ENCODE data around the gene ZGPAT. TPM values are rescaled to one million over a fixed set of nuclear protein-coding genes. Genes with fewer than 3 reads are reported as not detected.

ZGPAT gene
- total and polyA plus RNA-seq, 10 of the 15 experiments (the other 5 are each of a cell fraction or from before 2014, with no cell fraction given): 0.58 to 52.9 (median 18.0) TPM

GRCh38 chr20:63765902-63766301 lies 58.1 kb downstream of the ZGPAT start:
- no peak overlapping the region for H3K9ac ChIP-seq (ENCODE audit: control insufficient read depth, insufficient read depth, low read length)
- RAD21 ChIA-PET (ENCODE audit: unreplicated experiment): no interaction called here
- TF ChIP-seq RFX5 (IDR thresholded peaks at IDR 0.05; ENCODE audit: low read depth, low read length) (no peak), FOXK2 (IDR thresholded peaks at IDR 0.05) (no peak), BCLAF1 (IDR thresholded peaks at IDR 0.05) (no peak), CEBPZ (IDR thresholded peaks at IDR 0.05; ENCODE audit: low read depth, low read length) (no peak), SMARCA5 (IDR thresholded peaks at IDR 0.05) (no peak), IKZF1 (conservative IDR thresholded peaks at IDR 0.05) (no peak), JUNB (IDR thresholded peaks at IDR 0.05) (no peak), JUND (IDR thresholded peaks at IDR 0.05; ENCODE audit: low read depth, low read length) (no peak), MEF2A (IDR thresholded peaks at IDR 0.05; ENCODE audit: insufficient read depth, low read depth, low read length) (no peak), NFXL1 (IDR thresholded peaks at IDR 0.05; ENCODE audit: borderline replicate concordance) (no peak), SRF (IDR thresholded peaks at IDR 0.05; ENCODE audit: low read depth in 2 of 2, low read length in 2 of 2) (no peak), BACH1 (IDR thresholded peaks at IDR 0.05; ENCODE audit: borderline replicate concordance) (no peak), RBBP5 (conservative IDR thresholded peaks at IDR 0.05) (no peak), ZNF687 (IDR thresholded peaks at IDR 0.05) (no peak)
- POLR2A ChIA-PET: no interaction called here
- ATAC-seq (no peak), FAIRE-seq (no peak), DNase-seq (ENCODE audit: low read depth, low spot score) (no peak)
- no peaks in the 10 kb centered on the region for H4K20me1 ChIP-seq (ENCODE audit: control insufficient read depth, insufficient read depth)
- 81% methylated on average over 5 of the region's 7 CpGs for WGBS (ENCODE audit: insufficient coverage, insufficient replicate concordance, low lambda C conversion rate, missing lambda C conversion rate)
- no peak overlapping the region for H3K4me3 ChIP-seq
- intact Hi-C loops (cut with micrococcal nuclease; ENCODE audit: unreplicated experiment) (no loop called here), in situ Hi-C loops (cut with MboI) (no loop called here)
- H3K4me1 ChIP-seq (ENCODE audit: control insufficient read depth, insufficient read depth, low read length): no peaks in the 10 kb centered on the region
- H3K79me2 ChIP-seq (ENCODE audit: control insufficient read depth, insufficient read depth, low read length): no peaks in the 10 kb centered on the region
- no TSS peak for BruUV-seq (replicated peaks)
- H3K9me3 ChIP-seq (replicated peaks; ENCODE audit: control insufficient read depth, insufficient read depth, low read length): no peaks in the 10 kb centered on the region
- H3K27me3 ChIP-seq (replicated peaks in 1 of 2; ENCODE audit: control insufficient read depth in 2 of 2, insufficient read depth in 2 of 2, low read length in 1 of 2): no peaks in the 10 kb centered on the region
- H2AFZ ChIP-seq (ENCODE audit: control insufficient read depth, low read depth, low read length): no peak overlapping the region
- H3K27ac ChIP-seq (ENCODE audit: control insufficient read depth, insufficient read depth): no peak overlapping the region
- SMC1A ChIA-PET (ENCODE audit: uncharacterized antibody, unreplicated experiment): no interaction called here
- CTCF ChIA-PET: no interaction called here
- H3K4me2 ChIP-seq (ENCODE audit: control insufficient read depth, insufficient read depth): no peak overlapping the region
- no peaks in the 10 kb centered on the region for H3K36me3 ChIP-seq (ENCODE audit: control insufficient read depth in 2 of 2, insufficient read depth in 2 of 2, low read length in 1 of 2)

Measured in GM12878 (cell line).